Lung (tissue), 12 donors: ENCODE data around the gene ZNF665. TPM values are rescaled to one million over a fixed set of nuclear protein-coding genes. Genes with fewer than 3 reads are reported as not detected.
A peak's percentile ranks its signal among the peaks of the same experiment; 100 is the strongest.

Source experiments
- ATAC-seq: fragments of 200-7000 bp; cut with Tn5 transposase; one replicate; pipeline ENCODE4 v1.9.1; 2020; ENCODE audit warnings: moderate number of reproducible peaks; ENCODE audit not compliant: insufficient read depth, low FRiP score
- DNase-seq, 3 donors: peaks; one replicate each; pipeline ENCODE4 v3.0.0-alpha.2; 2013 to 2017
- H3K27ac ChIP-seq, 2 donors: one replicate each; pipeline ENCODE4 v1.5.1; 2013; ENCODE audit warnings: mild to moderate bottlenecking in 2 of 2, moderate library complexity in 2 of 2, control low read depth in 1 of 2, inconsistent platforms in 1 of 2, low read depth in 1 of 2, low read length in 1 of 2
- H3K27me3 ChIP-seq, 3 donors: one replicate each; pipeline ENCODE4 v1.5.1; 2013; ENCODE audit warnings: low read length in 2 of 3; ENCODE audit not compliant: control insufficient read depth in 3 of 3, insufficient read depth in 3 of 3
- H3K36me3 ChIP-seq, 4 donors: one replicate each; pipeline ENCODE4 v1.5.1; 2013; ENCODE audit warnings: low read length in 4 of 4, mild to moderate bottlenecking in 1 of 4, moderate library complexity in 1 of 4; ENCODE audit not compliant: control insufficient read depth in 4 of 4, insufficient read depth in 4 of 4
- H3K4me1 ChIP-seq, 5 donors: one replicate each; pipeline ENCODE4 v1.5.1; 2013; ENCODE audit warnings: low read length in 5 of 5, mild to moderate bottlenecking in 2 of 5, moderate library complexity in 1 of 5; ENCODE audit not compliant: control insufficient read depth in 5 of 5, insufficient read depth in 5 of 5
- H3K4me3 ChIP-seq: one replicate; pipeline ENCODE4 v1.5.1; 2013; ENCODE audit warnings: mild to moderate bottlenecking, control low read depth, moderate library complexity
- H3K9ac ChIP-seq, 2 donors: one replicate each; pipeline ENCODE4 v1.5.1; 2013; ENCODE audit warnings: low read length in 2 of 2, control low read depth in 1 of 2; ENCODE audit not compliant: insufficient read depth in 1 of 2
- H3K9me3 ChIP-seq, 4 donors: one replicate each; pipeline ENCODE4 v1.5.1; 2013; ENCODE audit warnings: low read length in 3 of 4, mild to moderate bottlenecking in 1 of 4, moderate library complexity in 1 of 4; ENCODE audit not compliant: control insufficient read depth in 4 of 4, insufficient read depth in 3 of 4
- WGBS, 2 donors: extraction: QIAGEN DNeasy Blood & Tissue Kit; methylation state at CpG; one replicate each; pipeline ENCODE4 v1.1.7; 2013; 5-methylcytosine and 5-hydroxymethylcytosine counted together
- polyA plus RNA-seq, 2 donors: library from polyadenylated mRNA; stranded (reverse); fragments of 200-250 nt; gene quantifications; one replicate each; pipeline ENCODE4 v1.2.1, GENCODE V29; 2013
- total RNA-seq, 2 donors: library from RNA; depleted of rRNA in 1 of 2; stranded (reverse); fragments of >200 nt in 1 of 2; gene quantifications; one replicate each; pipeline ENCODE4 v1.2.1, GENCODE V29; 2014 to 2021
- TF ChIP-seq, protein P1 (sequence below): IDR thresholded peaks from 2 replicates; pipeline ENCODE4 v1.5.1; 2012; ENCODE audit warnings: mild to moderate bottlenecking; ENCODE audit errors: control extremely low read depth, extremely low read depth
- donor health status: control.
- donor health status: control.
- donor health status: Bipolar disorder and iron deficiency.
- donor health status: healthy.
- donor health status: DM: yes; HTN: yes; CAD: no.

The ZNF665 gene
- total and polyA plus RNA-seq, 4 donors = 2.0 to 6.7 (median 2.7) TPM

GRCh38 chr19:53158119-53158656 is 35.0 kb downstream of the ZNF665 start:
- Histone ChIP-seq H3K36me3 (peaks cover 0 to 2% (median 0%) of the 10 kb centered on the region in 4 donors), H3K27ac (peak overlapping the region; percentile 4 to 80), H3K9me3 (peaks cover 0 to 20% (median under 1%) of the 10 kb centered on the region in 4 donors), H3K9ac (peak overlapping the region; percentile 55 to 58), H3K27me3 (no peaks in the 10 kb centered on the region), H3K4me1 (peaks cover 0 to 13% (median 0%) of the 10 kb centered on the region in 5 donors), H3K4me3 (peak overlapping the region; percentile 75)
- 1% methylated on average over 39 to 41 of the region's 41 CpGs for WGBS, 2 donors
- ATAC-seq (peak; percentile 19), DNase-seq (peak; percentile 40 to 49 (median 45))
- TF ChIP-seq, protein P1, sequence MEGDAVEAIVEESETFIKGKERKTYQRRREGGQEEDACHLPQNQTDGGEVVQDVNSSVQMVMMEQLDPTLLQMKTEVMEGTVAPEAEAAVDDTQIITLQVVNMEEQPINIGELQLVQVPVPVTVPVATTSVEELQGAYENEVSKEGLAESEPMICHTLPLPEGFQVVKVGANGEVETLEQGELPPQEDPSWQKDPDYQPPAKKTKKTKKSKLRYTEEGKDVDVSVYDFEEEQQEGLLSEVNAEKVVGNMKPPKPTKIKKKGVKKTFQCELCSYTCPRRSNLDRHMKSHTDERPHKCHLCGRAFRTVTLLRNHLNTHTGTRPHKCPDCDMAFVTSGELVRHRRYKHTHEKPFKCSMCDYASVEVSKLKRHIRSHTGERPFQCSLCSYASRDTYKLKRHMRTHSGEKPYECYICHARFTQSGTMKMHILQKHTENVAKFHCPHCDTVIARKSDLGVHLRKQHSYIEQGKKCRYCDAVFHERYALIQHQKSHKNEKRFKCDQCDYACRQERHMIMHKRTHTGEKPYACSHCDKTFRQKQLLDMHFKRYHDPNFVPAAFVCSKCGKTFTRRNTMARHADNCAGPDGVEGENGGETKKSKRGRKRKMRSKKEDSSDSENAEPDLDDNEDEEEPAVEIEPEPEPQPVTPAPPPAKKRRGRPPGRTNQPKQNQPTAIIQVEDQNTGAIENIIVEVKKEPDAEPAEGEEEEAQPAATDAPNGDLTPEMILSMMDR = no peak

DNA sequence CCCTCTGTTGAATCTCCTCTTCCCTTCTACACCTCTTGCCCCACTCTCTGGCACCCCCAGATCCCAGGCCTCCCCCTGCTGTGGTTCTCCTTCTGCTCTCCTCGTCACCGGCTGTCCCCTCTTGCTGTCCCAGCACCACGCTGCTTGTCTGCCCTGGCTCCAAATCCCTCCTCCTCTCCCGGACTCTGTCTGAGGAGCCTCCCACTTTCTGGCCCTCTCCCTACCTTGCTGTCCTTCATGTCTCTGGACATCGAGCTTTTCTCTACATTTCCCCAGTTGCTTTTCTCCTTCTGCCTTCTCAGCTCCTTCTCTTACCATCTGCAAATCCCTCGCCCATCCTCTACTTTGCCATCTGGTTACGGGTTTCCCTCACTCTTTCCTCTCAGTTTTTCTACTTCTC is 35.5 kb downstream of the ZNF665 start:
- WGBS, 2 donors = 29 to 50% methylated on average over 7 of the region's 7 CpGs
- no peak for ATAC-seq
- peak overlapping the region; percentile 75 for H3K4me3 ChIP-seq
- peaks cover 0 to 3% (median 1%) of the 10 kb centered on the region in 4 donors for H3K36me3 ChIP-seq
- peak overlapping the region in 1 of 2 donors; percentile 58 for H3K9ac ChIP-seq
- H3K9me3 ChIP-seq = peaks cover 0 to 19% (median 0%) of the 10 kb centered on the region in 4 donors
- peak; percentile 21 to 33 (median 26) for DNase-seq
- TF ChIP-seq, protein P1 = no peak
- peak overlapping the region; percentile 4 to 80 for H3K27ac ChIP-seq
- H3K27me3 ChIP-seq = no peaks in the 10 kb centered on the region
- H3K4me1 ChIP-seq = peaks cover 0 to 13% (median 0%) of the 10 kb centered on the region in 5 donors

DNA sequence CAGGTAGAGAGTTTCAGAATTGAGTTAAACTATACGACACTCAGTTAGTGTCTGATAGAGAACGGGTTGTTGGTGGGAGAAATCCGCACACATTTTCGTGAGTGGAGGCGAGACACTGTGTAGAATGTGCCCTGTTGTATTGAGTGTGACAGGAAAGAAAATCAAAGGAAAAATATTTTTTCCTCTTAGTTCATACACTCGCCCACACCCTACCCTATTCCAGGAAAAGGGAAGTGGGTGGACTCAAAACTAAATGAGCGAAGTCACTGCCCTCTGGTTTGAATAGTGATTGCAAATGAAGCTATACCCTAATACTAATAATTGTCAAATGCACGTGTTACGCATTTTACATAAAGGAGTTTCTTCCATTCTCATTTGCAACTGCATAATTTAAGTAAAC is 36.3 kb downstream of the ZNF665 start:
- Histone ChIP-seq H3K9ac (no peak overlapping the region), H3K27me3 (no peaks in the 10 kb centered on the region), H3K4me3 (no peak overlapping the region), H3K9me3 (peaks cover 0 to 22% (median 0%) of the 10 kb centered on the region in 4 donors), H3K36me3 (peaks cover 0 to 3% (median 1%) of the 10 kb centered on the region in 4 donors), H3K27ac (peak overlapping the region in 1 of 2 donors; percentile 56), H3K4me1 (peaks cover 0 to 13% (median 0%) of the 10 kb centered on the region in 5 donors)
- DNase-seq = no peak
- 71 to 75% methylated on average over 9 of the region's 9 CpGs for WGBS, 2 donors
- no peak for ATAC-seq
- TF ChIP-seq, protein P1 = no peak
